T-helper 9 cell (primary cell): Measurements from ENCODE around the gene POU5F1.
"Not testable (repeated sequence)": the region's sequence is repeated elsewhere in the genome, so short reads cannot be mapped to it uniquely, and the experiment has no call there.

Experiments used
- DNase-seq: peaks from one replicate; pipeline ENCODE4 v3.0.0-alpha.2; 2020
- total RNA-seq, 2 donors: gene quantifications; one replicate each; lab custom pipeline; 2026; lab: John Stamatoyannopoulos, UW

The POU5F1 gene
- 0 to 0.14 reads per million in 2 donors for total RNA-seq

DNA sequence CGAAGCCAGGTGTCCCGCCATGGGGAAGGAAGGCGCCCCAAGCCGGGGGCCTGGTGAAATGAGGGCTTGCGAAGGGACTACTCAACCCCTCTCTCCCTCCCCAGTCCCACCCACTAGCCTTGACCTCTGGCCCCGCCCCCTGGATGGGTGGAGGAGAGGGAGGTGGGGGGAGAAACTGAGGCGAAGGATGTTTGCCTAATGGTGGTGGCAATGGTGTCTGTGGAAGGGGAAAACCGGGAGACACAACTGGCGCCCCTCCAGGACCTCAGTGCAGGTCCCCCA is at the start of gene POU5F1:
Gene POU5F1, minus strand, starts transcription at position 83 of the 282 bp plus-strand sequence. Its CDS starts 62 bp downstream, at position 21.
- DNase-seq: no peak

GRCh38 chr6:31216208-31216898 is 45.9 kb upstream of the POU5F1 start:
- DNase-seq: no peak

DNA sequence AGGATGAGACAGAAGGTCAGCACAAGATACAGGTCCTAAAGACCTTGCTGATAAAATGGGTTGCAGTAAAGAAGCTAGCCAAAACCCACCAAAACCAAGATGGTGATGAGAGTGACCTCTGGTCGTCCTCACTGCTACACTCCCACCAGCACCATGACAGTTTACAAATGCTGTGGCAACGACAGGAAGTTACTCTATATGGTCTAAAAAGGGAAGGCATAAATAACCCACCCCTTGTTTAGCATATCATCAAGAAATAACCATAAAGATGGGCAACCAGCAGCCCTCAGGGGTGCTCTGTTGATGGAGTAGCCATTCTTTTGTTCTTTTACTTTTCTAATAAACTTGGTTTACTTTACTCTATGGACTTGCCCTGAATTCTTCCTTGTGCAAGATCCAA is 44.7 kb upstream of the POU5F1 start:
- DNase-seq: not testable (repeated sequence)

DNA sequence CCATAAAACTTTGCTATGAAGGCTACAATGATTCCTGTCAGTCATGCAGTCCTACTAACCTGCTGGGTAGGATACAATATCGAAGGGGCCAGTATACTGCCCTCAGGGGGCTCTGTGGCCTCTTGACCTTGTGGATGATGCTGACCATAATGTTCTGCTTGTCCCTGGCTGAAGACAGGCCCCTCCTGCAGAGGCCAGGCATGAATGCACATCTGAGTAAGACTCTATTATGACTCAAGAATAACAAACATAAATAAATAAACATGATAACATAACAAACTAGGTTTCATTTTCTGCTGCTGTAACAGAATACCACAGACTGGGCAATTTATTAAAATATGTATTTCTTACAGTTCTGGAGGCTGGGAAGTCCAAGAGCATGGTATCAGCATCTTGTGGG is 44.0 kb upstream of the POU5F1 start:
- DNase-seq: no peak

GRCh38 chr6:31210741-31211532 is 40.5 kb upstream of the POU5F1 start:
- no peak for DNase-seq

DNA sequence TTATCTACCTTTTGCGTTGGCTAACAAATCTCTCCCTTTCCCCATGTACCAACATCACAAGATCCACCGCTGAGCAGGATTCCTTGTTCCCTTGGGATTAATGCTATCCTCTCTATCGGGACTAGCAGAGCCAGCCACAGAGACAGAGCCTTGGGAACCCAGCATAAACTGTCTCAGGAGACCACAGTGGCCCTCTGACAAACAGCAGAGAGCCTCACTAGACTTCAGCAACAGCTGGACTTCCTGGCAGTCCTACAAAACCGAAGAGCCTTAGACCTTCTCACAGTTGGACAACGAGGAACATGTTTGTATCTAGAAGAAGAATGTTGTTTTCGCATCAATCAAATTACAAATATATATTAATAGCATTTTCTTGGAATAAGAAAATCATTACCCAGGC is 39.6 kb upstream of the POU5F1 start:
- DNase-seq: no peak

DNA sequence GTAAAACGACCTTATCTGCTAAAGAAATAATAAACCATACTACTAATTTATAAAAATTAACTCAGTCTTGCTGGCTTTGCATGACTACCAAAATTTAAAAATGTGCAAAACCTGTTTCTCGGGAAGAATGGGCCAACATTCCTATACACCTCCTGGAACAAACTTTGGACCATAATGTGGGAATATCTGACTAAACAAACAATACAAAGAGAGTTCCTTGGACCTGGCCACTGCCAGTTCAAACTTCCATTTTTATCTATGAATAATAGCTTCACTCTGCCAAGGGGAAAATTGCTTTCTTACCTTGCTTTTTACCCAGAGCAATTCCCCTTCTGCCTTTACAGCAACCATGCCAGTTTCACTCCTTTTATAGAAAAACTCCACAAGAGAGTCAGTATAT is 38.7 kb upstream of the POU5F1 start:
- DNase-seq: no peak

DNA sequence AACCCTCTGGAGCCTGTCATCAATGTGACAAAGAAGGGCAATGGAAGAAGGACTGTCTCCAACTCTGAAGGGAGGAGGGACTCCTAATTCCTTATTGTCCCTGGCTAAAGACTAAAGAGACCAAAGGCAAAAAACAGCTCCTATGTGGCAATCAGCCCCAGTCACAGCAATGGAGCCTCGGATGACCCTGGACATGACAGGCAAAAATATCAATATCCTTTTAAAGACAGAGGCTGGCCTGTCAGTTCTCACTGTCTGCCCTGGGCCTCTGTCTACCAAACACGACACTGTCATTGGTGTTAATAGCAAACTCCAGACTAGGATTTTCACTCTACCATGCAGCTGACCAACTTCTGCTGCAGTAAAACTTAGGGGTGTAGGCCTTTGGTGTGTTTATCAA is 38.0 kb upstream of the POU5F1 start:
- DNase-seq: no peak

- no peak for DNase-seq
These were observed 35.2 kb upstream of the POU5F1 start for GRCh38 chr6:31205638-31206037.

- DNase-seq: no peak
These were observed 34.3 kb upstream of the POU5F1 start for GRCh38 chr6:31204751-31205145.

- DNase-seq: peak; percentile 42
These were observed 33.0 kb upstream of the POU5F1 start for GRCh38 chr6:31203345-31203979.

DNA sequence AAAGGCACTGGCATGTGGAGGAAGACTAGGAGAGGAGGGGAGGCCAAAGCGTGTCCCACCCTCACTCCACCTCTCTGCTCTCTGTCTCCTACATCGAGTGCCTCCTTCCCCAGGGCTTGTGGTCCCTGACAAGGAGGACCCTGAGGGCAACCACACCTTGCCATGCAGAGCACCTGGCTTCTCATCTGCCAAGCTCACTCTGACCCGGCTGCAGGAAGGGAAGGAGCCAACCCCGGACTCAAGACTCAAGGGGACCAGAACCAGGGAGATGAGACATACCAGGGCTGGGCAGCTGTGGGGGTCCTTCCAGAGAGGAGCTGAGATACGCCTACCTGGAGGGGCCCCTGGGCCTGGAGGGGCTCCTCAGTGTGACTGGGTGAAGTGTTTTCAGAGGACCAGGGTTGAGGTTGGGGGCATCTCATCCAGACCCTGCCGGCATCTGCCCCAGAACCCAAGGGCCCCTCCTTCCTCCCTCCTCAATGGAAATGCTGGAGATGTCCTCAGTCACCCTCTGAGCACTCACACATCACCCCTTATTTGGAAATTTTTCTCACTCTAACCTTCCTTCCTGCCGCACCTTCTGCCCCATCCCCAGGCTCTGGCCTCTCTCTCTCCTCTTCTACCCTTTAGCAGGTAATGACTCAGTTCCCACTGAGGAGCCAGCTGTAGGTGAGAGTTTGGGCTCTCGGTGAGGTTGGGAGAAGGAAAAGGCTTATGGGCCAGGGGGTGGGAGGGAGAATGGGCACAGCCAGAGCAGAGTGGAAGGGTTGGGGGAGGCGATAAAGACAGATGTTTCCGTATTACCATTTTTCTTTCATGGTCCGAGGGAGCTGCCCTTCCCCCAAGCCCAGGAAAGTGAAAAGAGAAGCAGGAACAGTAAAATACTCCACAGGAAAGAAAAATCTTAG is 32.0 kb upstream of the POU5F1 start:
- DNase-seq: no peak

GRCh38 chr6:31199105-31199452 is 28.6 kb upstream of the POU5F1 start:
- not testable (repeated sequence) for DNase-seq

DNA sequence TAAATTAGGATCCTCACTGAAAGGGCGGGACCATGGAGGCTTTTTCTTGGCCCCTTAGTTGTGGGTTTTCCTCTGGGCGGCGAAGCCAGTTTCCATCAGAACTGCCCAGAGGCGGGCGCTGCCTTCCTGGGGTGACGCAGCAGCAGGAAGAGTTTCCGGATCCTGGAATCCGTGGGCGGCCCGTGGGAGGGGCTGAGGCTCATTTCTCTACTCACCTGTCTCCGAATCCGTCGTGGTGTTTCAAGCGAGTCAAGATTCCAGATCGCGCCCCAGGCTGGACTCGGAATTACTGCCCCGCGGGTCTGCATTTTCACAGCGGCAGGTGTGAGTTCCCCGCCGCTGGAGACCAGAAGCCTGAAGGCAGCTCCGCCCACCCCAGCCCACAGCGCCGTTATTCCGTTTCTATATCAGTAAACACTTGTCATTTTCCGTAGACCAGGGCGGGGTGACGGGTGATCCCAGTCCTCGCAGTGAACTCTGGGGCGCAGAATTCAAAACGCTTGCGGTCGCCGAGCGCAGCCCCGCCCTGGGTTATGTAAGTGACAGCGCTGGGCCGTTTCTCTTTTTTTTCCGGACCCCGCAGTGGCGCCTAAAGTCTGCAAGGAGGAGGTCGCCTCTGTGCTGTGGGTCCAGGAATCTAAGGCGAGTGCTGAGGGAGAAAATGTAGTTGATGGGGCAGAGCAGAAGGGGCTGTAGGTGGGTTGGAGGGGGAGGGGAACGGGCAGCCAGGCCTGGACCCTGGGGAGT is 27.2 kb upstream of the POU5F1 start:
- peak; percentile 90 for DNase-seq

DNA sequence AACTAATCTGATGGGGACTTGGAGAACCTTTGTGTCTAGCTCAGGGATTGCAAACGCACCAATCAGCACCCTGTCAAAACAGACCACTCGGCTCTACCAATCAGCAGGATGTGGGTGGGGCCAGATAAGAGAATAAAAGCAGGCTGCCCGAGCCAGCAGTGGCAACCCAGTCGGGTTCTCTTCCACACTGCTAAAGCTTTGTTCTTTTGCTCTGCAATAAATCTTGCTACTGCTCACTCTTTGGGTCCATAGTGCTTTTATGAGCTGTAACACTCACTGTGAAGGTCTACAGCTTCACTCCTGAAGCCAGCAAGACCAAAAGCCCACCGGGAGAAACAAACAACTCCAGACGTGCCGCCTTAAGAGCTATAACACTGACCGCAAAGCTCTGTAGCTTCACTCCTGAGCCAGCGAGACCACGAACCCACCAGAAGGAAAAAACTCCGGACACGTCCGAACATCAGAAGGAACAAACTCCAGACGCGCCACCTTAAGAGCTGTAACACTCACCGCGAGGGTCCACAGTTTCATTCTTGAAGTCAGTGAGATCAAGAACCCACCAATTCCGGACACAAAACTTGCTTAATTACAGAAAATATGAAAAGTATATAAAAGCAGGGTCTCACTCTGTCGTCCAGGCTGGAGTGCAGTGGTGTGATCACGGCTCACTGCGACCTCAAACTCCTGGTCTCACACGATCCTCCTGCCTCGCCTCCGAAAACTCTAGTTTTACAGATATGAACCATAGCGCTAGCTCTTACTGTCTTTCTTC is 26.0 kb upstream of the POU5F1 start:
- DNase-seq: not testable (repeated sequence)

DNA sequence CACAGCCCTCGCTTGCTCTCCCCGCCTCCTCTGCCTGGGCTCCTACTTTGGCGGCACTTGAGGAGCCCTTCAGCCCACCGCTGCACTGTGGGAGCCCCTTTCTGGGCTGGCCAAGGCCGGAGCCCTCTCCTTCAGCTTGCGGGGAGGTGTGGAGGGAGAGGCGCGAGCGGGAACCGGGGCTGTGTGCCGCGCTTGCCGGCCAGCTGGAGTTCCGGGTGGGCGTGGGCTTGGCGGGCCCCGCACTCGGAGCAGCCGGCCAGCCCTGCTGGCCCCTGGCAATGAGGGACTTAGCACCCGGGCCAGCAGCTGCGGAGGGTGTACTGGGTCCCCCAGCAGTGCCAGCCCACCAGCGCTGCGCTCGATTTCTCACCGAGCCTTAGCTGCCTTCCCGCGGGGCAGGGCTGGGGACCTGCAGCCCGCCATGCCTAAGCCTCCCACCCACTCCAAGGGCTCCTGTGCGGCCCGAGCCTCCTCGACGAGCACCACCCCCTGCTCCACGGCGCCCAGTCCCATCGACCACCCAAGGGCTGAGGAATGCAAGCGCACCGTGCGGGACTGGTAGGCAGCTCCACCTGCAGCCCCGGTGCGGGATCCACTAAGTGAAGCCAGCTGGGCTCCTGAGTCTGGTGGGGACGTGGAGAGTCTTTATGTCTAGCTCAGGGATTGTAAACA is 25.0 kb upstream of the POU5F1 start:
- not testable (repeated sequence) for DNase-seq

DNA sequence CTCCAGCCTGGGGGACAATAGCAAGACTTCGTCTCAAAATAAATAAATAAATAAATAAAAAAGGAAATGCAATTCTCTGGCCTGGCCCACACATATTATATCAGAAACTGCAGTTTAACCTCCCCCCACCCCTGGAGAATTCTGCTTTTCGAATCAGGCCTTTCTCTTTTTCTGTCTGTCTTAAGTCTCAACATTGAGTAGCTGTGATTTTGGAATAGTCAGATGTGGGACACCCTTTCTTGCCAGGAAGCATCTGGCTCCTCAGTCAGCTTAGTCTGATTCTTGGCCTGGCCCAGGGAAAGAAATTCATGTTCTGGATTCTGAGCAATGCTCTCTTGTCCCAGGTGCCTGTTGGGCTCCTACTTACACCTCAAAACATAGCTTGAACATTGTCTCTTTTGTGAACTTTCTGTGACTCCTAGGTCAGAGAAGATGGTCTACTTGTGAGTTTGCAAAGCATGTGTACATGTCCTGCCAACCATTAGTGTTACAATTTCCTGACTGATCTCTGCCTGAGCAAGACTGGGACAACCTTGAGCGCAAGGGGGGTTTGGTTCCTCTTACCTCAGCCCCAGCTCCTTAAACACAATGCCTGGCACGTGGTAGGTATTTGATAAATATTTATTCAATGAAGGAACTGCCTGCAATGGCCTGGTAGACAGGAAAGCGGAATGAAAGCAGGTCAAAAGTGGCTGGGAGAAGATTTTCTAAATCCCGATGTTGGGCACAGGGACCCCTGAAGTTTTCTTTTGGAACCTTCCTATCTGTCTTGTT is 23.8 kb upstream of the POU5F1 start:
- no peak for DNase-seq

GRCh38 chr6:31193206-31193605 is 22.7 kb upstream of the POU5F1 start:
- no peak for DNase-seq

DNA sequence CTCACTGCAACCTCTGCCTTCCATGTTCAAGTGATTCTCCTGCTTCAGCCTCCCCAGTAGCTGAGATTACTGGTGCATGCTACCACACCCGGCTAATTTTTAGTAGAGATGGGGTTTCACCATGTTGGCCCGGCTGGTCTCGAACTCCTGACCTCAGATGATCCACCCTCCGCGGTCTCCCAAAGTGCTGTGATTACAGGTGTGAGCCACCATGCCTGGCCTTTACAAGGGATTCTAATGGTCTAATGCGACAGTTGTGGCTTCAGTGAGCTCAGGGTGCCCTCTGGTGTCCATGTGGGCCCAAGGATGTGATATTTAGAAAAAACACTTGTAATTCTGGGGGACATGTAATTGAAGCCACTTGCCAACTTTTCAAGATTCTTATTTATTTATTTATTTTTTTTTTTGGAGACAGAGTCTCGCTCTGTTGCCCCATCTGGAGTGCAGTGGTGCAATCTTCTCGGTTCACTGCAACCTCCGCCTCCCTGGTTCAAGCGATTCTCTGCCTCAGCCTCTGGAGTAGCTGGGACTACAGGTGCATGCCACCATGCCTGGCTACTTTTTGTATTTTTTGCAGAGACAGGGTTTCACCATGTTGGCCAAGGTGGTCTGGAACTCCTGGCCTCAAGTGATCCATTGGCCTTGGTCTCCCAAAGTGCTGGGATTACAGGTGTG is 22.1 kb upstream of the POU5F1 start:
- DNase-seq: peak; percentile 31
